GM12874 (cell line): ENCODE results near the gene BRD9.

Source experiments
- TF ChIP-seq, protein P1 (sequence below): IDR thresholded peaks from 2 replicates; pipeline ENCODE4 v1.5.1; 2011; ENCODE audit warnings: low read depth, mild to moderate bottlenecking, control low read depth, low read length, moderate library complexity; ENCODE audit not compliant: insufficient read depth

Gene BRD9

DNA sequence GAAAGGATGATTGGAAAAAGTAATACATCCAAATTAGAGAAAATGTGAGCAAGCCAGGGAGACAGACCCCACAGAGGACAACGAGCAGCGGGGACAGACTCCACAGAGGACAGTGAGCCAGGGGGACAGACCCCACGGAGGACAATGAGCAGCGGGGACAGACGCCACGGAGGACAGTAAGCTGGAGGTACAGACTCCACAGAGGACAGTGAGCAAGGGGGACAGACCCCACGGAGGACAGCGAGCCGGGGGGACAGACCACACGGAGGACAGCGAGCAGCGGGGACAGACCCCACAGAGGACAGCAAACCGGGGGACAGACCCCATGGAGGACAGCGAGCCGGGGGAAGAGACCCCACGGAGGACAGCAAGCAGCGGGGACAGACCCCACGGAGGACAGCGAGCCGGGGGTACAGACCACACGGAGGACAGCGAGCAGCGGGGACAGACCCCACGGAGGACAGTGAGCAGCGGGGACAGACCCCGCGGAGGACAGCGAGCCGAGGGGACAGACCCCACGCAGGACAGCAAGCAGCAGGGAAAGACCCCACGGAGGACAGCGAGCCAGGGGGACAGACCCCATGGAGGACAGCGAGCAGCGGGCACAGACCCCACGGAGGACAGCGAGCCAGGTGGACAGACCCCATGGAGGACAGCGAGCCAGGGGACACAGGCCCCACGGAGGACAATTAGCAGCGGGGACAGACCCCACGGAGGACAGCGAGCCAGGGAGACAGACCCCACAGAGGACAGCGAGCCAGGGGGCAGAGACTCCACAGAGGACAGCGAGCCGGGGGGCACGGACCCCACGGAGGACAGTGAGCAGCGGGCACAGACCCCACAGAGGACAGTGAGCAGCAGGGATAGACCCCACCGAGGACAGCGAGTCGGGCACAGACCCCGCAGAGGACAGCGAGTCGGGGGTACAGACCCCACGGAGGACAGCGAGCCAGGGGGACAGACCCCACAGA lies 39.9 kb downstream of the BRD9 start:
- TF ChIP-seq, protein P1, sequence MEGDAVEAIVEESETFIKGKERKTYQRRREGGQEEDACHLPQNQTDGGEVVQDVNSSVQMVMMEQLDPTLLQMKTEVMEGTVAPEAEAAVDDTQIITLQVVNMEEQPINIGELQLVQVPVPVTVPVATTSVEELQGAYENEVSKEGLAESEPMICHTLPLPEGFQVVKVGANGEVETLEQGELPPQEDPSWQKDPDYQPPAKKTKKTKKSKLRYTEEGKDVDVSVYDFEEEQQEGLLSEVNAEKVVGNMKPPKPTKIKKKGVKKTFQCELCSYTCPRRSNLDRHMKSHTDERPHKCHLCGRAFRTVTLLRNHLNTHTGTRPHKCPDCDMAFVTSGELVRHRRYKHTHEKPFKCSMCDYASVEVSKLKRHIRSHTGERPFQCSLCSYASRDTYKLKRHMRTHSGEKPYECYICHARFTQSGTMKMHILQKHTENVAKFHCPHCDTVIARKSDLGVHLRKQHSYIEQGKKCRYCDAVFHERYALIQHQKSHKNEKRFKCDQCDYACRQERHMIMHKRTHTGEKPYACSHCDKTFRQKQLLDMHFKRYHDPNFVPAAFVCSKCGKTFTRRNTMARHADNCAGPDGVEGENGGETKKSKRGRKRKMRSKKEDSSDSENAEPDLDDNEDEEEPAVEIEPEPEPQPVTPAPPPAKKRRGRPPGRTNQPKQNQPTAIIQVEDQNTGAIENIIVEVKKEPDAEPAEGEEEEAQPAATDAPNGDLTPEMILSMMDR = no peak

DNA sequence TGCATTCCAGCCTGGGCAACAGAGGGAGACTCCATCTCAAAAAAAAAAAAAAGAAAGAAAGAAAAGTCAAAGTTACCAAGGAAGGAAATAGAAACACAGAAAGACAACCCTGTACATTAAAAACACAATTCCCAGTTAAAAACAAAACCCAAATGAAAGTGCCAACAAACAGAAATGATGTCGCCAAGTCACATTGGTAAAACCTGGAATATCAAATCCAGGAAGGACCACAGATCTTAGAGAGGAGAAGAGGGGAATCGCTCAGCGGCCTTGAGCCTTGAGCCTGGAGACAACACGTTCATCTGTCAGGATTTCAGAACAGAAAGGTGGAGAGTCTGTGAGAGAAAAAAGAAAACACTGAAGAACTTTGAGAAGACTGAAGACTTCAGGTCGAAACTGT lies 40.6 kb downstream of the BRD9 start:
- TF ChIP-seq, protein P1 = no peak

DNA sequence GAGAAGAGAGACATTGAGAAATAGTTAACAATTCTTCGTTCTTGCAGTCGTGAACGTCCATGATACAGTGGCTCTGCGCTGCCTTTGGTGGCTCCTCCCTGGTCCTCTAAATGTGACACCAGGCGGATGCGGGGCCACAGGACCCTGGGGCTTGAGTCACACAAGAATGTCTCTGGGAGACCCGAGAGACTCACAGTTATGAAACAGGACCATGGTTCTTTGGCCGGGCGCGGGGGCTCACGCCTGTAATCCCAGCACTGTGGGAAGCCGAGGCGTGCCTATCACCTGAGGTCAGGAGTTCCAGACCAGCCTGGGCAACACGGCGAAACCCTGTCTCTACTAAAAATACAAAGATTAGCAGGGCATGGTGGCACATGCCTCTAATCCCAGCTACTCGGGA lies 41.0 kb downstream of the BRD9 start:
- TF ChIP-seq, protein P1 = no peak

DNA sequence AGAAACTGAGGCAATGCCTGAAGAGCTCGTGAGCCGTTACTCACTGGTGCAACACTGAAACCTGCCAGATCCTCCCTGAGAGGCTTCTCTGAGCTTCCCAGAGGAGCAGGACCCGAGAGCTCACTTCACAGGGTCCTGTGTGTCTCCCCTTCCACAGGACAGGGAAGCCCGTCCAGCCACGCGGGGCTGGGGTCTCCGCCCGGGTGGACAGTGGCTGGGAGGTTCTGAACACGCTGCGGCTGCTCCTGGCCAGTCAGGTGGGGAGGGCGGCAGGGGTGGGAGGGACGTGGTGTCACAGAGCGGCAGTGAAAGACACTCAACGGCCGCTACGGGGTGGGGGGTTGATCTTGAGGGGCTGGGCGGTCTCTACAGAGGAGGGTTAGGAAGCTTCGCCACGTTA lies 41.5 kb downstream of the BRD9 start:
- TF ChIP-seq, protein P1 = no peak

DNA sequence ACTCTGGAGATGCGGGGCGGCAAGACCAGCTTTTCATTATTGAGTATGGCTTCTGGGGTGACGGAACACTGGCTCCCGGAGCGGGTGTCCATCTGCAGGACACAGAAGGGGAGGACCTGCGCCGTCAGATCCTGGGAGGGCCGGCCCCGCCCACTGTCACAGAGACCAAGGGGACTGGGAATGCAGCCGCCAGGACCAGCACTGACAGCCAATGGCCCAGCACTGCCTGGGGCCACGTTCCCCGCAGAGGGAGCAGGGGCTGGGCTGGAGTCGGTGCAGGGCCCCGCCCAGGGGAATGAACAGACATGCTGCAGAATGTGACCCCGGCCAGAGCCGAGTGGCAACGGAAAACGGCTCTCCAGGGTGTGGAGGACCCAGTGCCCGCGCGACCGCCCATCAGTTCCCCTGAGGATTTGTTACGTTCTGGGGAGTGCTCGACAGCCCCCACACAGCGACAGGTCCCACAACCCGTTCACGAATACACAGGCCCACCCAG lies 42.0 kb downstream of the BRD9 start, which contains the start of gene ZDHHC11:
Gene ZDHHC11, minus strand, starts transcription at position 476 of the 496 bp plus-strand sequence. Its CDS starts 384 bp downstream, at position 92.
- TF ChIP-seq, protein P1 = no peak

DNA sequence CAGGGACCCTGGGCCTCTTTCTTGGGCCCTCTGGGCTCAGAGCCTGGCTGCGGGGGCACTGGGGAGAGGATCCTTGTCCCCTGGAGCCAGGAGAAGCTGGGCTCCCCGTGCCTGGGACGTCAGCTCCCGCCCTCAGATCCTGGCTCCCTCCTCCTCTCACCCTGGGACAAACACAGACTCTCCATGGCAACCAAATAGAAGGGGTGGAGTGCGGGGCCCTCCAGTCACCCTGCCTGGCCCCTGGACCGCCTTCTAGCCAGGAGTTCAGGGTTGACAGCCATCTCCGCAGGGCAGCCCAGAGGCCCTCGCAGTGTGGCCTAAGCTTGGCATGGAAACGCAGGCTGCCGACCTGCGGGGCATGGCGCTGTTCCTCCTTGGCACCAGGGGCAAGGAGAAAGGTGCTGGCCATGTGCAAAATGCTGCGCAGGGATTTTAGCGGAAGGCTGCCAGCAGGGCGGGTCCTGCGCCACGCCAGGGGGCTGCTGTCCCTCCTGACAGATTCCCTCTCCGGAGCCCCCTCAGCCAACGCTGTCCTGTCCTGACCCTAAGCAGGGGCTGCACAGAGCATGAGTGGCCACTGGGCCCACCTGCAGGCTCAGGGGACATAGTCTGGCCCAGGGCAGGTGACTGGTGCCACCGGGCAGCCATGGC lies 42.8 kb downstream of the BRD9 start:
- TF ChIP-seq, protein P1 = no peak

DNA sequence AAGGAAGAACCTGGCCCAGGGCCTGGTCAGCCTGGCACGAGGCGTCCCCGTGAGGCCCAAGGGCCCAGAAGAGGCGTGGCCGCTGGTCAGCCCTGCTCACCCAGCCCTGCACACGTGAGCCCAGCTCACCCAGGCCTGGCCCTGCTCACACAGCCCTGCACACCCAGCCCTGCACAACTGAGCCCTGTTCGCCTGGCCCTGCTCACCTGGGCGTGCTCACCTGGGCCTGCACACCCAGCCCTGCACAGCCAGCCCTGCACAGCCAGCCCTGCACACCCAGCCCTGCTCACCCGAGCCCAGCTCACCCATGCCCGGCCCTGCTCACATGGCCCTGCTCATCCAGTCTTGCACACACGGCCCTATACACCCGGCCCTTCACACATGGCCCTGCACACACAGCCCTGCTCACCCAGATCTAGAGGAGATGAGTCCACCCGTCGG lies 43.9 kb downstream of the BRD9 start:
- TF ChIP-seq, protein P1 = no peak
